ENCODE measurements around the gene PDGFRB.

PDGFRB gene

DNA sequence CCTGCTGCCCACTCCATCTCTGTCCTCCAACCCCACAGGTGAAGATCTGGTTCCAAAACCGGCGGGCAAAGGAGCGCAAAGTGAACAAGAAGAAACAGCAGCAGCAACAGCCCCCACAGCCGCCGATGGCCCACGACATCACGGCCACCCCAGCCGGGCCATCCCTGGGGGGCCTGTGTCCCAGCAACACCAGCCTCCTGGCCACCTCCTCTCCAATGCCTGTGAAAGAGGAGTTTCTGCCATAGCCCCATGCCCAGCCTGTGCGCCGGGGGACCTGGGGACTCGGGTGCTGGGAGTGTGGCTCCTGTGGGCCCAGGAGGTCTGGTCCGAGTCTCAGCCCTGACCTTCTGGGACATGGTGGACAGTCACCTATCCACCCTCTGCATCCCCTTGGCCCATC, 27.8 kb upstream of the PDGFRB start:
- H3K27me3 ChIP-seq (ENCODE audit: control insufficient read depth in 5 of 5, insufficient read depth in 4 of 5, low read length in 5 of 5) = peaks cover 0 to 8% (median 3%) of the 10 kb centered on the region in 5 donors
- H3K9me3 ChIP-seq (ENCODE audit: control insufficient read depth in 5 of 5, low read length in 5 of 5) = no peaks in the 10 kb centered on the region
- no peak overlapping the region for H3K4me3 ChIP-seq (ENCODE audit: low read depth in 1 of 5, low read length in 5 of 5)
- no peaks in the 10 kb centered on the region for H3K36me3 ChIP-seq (ENCODE audit: control insufficient read depth in 5 of 5, insufficient read depth in 5 of 5, low read length in 5 of 5)
- H3K4me1 ChIP-seq (ENCODE audit: control insufficient read depth in 5 of 5, insufficient read depth in 5 of 5, low read length in 5 of 5) = peaks cover 5 to 31% (median 26%) of the 10 kb centered on the region in 5 donors
- H3K9ac ChIP-seq (ENCODE audit: low read length in 5 of 5) = no peak overlapping the region
- H3K27ac ChIP-seq (ENCODE audit: low read depth, low read length) = no peak overlapping the region

DNA sequence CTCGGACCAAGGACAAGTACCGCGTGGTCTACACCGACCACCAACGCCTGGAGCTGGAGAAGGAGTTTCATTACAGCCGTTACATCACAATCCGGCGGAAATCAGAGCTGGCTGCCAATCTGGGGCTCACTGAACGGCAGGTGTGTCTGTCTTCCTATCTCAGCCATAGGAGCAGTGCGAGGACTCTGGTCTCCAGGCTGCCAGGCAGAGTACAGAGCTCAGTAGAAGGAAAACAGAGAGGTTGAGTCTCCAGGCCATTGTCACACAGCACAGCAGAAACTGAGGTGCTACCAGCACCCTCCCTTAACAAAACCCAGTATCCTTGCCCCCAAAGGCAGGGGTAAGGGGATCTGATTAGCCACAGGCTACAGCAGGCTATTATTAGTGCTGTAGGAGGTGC, 27.1 kb upstream of the PDGFRB start:
- Histone ChIP-seq H3K27ac (ENCODE audit: low read depth, low read length) (no peak overlapping the region), H3K4me3 (ENCODE audit: low read depth in 1 of 5, low read length in 5 of 5) (no peak overlapping the region), H3K9me3 (ENCODE audit: control insufficient read depth in 5 of 5, low read length in 5 of 5) (no peaks in the 10 kb centered on the region), H3K27me3 (ENCODE audit: control insufficient read depth in 5 of 5, insufficient read depth in 4 of 5, low read length in 5 of 5) (peaks cover 0 to 2% (median 0%) of the 10 kb centered on the region in 5 donors), H3K9ac (ENCODE audit: low read length in 5 of 5) (no peak overlapping the region), H3K4me1 (ENCODE audit: control insufficient read depth in 5 of 5, insufficient read depth in 5 of 5, low read length in 5 of 5) (peaks cover 5 to 31% (median 26%) of the 10 kb centered on the region in 5 donors), H3K36me3 (ENCODE audit: control insufficient read depth in 5 of 5, insufficient read depth in 5 of 5, low read length in 5 of 5) (no peaks in the 10 kb centered on the region)

DNA sequence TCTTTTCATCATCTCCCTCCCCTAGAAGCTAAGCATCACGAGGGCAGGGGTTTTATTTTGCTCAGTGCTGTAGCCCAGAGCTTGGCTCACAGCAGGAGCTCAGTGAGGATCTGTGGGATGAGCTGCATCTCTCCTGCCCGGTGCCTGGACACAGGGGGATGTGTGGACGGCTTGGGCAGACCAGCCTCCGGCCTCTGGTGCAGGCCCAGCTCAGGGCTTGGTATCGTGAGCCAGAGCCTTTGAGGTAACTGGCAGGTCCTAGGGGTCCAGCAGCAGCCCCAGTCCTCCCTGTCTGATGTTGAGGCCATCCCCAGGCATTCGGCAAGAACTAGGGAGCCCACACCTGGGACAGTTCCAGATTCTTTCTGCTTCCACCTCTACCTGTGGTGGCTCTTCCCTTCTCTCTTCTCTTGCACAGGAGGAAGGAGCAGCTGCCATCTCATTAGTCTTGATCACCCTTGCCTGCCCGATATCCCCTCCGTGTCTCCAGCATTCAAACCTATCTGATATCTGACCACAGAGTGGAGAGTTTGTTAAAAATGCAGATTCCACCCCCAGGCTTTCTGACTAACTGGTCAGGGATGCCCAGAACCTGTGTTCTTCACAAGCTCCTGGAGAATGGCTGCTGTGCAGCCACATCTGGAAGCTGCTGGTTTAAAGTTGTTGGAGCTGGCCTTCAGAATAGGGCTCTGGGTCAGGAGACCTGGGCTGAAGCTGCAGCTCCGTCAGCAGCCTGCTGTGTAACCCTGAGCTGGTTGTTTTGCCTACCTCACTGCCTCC, 26.3 kb upstream of the PDGFRB start:
- H3K27me3 ChIP-seq (ENCODE audit: control insufficient read depth in 5 of 5, insufficient read depth in 4 of 5, low read length in 5 of 5) = peaks cover 0 to 2% (median 0%) of the 10 kb centered on the region in 5 donors
- no peak overlapping the region for H3K27ac ChIP-seq (ENCODE audit: low read depth, low read length)
- no peak overlapping the region for H3K4me3 ChIP-seq (ENCODE audit: low read depth in 1 of 5, low read length in 5 of 5)
- H3K9me3 ChIP-seq (ENCODE audit: control insufficient read depth in 5 of 5, low read length in 5 of 5) = no peaks in the 10 kb centered on the region
- H3K9ac ChIP-seq (ENCODE audit: low read length in 5 of 5) = no peak overlapping the region
- H3K4me1 ChIP-seq (ENCODE audit: control insufficient read depth in 5 of 5, insufficient read depth in 5 of 5, low read length in 5 of 5) = peaks cover 5 to 31% (median 27%) of the 10 kb centered on the region in 5 donors
- H3K36me3 ChIP-seq (ENCODE audit: control insufficient read depth in 5 of 5, insufficient read depth in 5 of 5, low read length in 5 of 5) = no peaks in the 10 kb centered on the region

DNA sequence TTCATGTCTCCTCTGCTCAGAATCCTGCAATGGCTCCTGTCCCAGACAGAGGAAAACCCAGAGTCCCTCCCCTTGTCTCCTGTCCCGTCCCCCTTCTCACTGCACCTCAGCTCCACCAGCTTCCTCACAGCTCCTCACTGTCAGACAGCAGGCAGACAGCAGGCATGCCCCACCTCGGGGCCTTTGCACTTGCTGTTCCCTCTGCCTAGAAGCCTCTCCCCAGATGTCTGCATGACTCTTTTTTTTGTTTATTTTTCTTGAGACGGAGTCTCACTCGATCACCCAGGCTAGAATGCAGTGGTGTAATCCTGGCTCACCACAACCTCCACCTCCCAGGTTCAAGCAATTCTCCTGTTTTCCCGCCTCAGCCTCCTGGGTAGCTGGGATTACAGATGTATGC, 25.4 kb upstream of the PDGFRB start:
- H3K4me1 ChIP-seq (ENCODE audit: control insufficient read depth in 5 of 5, insufficient read depth in 5 of 5, low read length in 5 of 5) = peaks cover 5 to 32% (median 27%) of the 10 kb centered on the region in 5 donors
- H3K9ac ChIP-seq (ENCODE audit: low read length in 5 of 5) = peak overlapping the region in 1 of 5 donors; percentile 31
- peak overlapping the region; percentile 60 for H3K27ac ChIP-seq (ENCODE audit: low read depth, low read length)
- no peaks in the 10 kb centered on the region for H3K9me3 ChIP-seq (ENCODE audit: control insufficient read depth in 5 of 5, low read length in 5 of 5)
- H3K36me3 ChIP-seq (ENCODE audit: control insufficient read depth in 5 of 5, insufficient read depth in 5 of 5, low read length in 5 of 5) = no peaks in the 10 kb centered on the region
- no peak overlapping the region for H3K4me3 ChIP-seq (ENCODE audit: low read depth in 1 of 5, low read length in 5 of 5)
- peaks cover 0 to 2% (median 0%) of the 10 kb centered on the region in 5 donors for H3K27me3 ChIP-seq (ENCODE audit: control insufficient read depth in 5 of 5, insufficient read depth in 4 of 5, low read length in 5 of 5)

DNA sequence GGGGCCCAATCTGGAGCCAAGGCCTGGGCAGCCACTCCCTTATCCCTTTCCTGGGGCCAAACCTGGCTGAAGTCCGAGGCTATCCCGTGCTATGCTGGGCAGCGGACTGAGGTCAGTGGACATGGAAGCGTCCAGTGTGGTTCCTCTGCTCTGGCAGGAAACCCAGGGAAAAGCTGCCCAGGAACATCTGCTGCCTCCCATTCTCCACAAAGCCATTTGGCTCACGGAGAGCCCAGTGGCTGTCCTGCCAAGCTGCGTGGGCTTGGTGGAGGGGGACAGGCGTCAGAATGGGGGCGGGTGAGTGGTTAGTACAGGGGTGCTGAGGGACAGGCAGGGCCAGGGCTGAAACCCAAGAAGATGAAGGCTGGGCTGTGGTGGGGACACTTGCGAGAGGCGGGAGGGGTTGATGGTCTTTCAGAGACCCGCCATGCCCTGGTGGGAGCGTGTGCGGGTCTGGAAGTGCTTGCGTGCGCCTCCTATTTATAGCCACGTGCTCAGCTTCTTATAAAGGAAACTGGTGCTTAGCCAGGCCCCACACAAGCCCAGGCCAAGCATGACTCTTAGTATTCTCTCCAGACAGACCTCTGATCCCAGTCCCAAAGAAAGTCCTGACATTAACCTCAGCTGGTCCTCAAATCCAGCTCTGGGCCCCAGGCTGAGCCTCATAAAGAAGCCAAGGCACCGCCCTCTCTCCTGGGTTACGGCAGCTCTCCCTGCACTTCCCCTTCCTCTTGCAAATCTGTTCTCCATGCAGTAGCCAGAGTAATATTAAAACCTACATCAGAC, 24.8 kb upstream of the PDGFRB start:
- no peak overlapping the region for H3K4me3 ChIP-seq (ENCODE audit: low read depth in 1 of 5, low read length in 5 of 5)
- H3K36me3 ChIP-seq (ENCODE audit: control insufficient read depth in 5 of 5, insufficient read depth in 5 of 5, low read length in 5 of 5) = no peaks in the 10 kb centered on the region
- H3K27me3 ChIP-seq (ENCODE audit: control insufficient read depth in 5 of 5, insufficient read depth in 4 of 5, low read length in 5 of 5) = peaks cover 0 to 2% (median 0%) of the 10 kb centered on the region in 5 donors
- peak overlapping the region; percentile 60 for H3K27ac ChIP-seq (ENCODE audit: low read depth, low read length)
- H3K9me3 ChIP-seq (ENCODE audit: control insufficient read depth in 5 of 5, low read length in 5 of 5) = no peaks in the 10 kb centered on the region
- peak overlapping the region in 1 of 5 donors; percentile 31 for H3K9ac ChIP-seq (ENCODE audit: low read length in 5 of 5)
- peaks cover 5 to 32% (median 27%) of the 10 kb centered on the region in 5 donors for H3K4me1 ChIP-seq (ENCODE audit: control insufficient read depth in 5 of 5, insufficient read depth in 5 of 5, low read length in 5 of 5)

DNA sequence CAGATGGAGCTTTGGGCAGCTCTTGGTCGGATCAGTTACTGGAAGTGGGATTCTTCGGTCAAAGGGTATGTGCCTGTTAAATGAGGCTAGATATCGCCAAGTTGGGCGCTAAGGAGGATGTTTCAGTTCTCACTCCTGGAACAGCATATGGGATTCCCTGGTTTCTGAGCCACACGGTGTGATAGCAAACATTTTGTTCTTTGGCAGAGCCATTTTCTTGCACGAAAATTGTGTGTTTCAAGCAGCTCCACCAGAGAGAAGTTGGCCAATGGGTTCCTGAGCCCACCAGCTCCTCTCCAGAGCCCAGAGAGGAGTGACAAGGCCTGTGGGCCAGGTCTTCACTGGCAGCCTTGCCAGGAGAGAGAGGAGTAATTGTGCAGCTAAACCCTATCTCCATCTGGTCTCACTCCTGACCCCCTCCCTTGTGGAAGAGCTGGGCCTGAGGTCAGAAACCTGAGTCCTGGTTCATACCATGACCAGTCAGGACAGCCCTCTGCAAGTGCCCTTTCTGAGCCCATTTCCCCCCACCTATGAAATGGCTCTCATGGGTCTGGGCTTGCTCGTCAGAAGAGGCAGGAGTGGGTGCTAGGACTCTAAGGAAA, 23.5 kb upstream of the PDGFRB start:
- Histone ChIP-seq H3K27me3 (ENCODE audit: control insufficient read depth in 5 of 5, insufficient read depth in 4 of 5, low read length in 5 of 5) (peaks cover 0 to 2% (median 0%) of the 10 kb centered on the region in 5 donors), H3K9me3 (ENCODE audit: control insufficient read depth in 5 of 5, low read length in 5 of 5) (no peaks in the 10 kb centered on the region), H3K4me3 (ENCODE audit: low read depth in 1 of 5, low read length in 5 of 5) (no peak overlapping the region), H3K9ac (ENCODE audit: low read length in 5 of 5) (no peak overlapping the region), H3K4me1 (ENCODE audit: control insufficient read depth in 5 of 5, insufficient read depth in 5 of 5, low read length in 5 of 5) (peaks cover 5 to 32% (median 24%) of the 10 kb centered on the region in 5 donors), H3K27ac (ENCODE audit: low read depth, low read length) (peak overlapping the region; percentile 60), H3K36me3 (ENCODE audit: control insufficient read depth in 5 of 5, insufficient read depth in 5 of 5, low read length in 5 of 5) (no peaks in the 10 kb centered on the region)

DNA sequence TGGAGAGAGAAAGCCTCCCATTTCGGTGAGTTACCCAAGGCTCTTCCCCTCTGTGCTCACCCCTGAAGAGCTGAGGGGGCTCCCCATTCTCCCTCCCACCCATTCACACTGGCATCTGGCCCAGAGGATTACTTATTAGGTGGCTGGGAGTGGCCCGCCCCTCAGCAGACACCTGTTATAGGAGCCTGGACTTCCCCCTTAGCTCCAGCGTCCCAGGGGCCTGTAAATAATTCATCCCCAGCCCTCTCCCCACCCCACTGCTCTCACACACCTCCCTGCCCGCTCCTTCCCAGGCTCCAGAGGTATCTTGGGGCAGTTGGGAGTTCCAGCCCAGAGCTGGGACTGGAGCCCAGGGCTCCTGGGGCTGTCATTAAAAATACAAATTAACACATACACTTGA, 22.6 kb upstream of the PDGFRB start:
- Histone ChIP-seq H3K9me3 (ENCODE audit: control insufficient read depth in 5 of 5, low read length in 5 of 5) (no peaks in the 10 kb centered on the region), H3K27ac (ENCODE audit: low read depth, low read length) (no peak overlapping the region), H3K4me1 (ENCODE audit: control insufficient read depth in 5 of 5, insufficient read depth in 5 of 5, low read length in 5 of 5) (peaks cover 5 to 32% (median 24%) of the 10 kb centered on the region in 5 donors), H3K9ac (ENCODE audit: low read length in 5 of 5) (no peak overlapping the region), H3K36me3 (ENCODE audit: control insufficient read depth in 5 of 5, insufficient read depth in 5 of 5, low read length in 5 of 5) (no peaks in the 10 kb centered on the region), H3K4me3 (ENCODE audit: low read depth in 1 of 5, low read length in 5 of 5) (no peak overlapping the region), H3K27me3 (ENCODE audit: control insufficient read depth in 5 of 5, insufficient read depth in 4 of 5, low read length in 5 of 5) (peaks cover 0 to 3% (median 0%) of the 10 kb centered on the region in 5 donors)

DNA sequence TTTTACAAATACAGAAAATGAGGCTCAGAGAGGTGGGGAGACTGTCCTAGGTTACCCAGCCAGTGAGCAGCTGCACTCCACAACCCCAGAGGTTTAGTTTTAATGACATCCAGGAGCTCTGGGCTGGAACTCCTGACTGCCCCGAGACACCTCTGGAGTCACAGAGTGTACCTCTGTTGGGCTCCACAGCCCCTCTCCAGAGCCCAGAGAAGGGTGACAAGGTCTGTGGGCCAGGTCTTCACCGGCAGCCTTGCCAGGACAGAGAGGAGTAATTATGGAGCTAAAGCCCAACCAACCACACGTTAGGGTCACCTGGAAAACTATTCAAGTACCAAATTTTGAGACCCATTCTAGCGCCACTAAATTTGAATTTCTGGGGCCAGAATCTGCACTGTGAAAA, 22.1 kb upstream of the PDGFRB start:
- no peak overlapping the region for H3K27ac ChIP-seq (ENCODE audit: low read depth, low read length)
- H3K36me3 ChIP-seq (ENCODE audit: control insufficient read depth in 5 of 5, insufficient read depth in 5 of 5, low read length in 5 of 5) = no peaks in the 10 kb centered on the region
- H3K4me1 ChIP-seq (ENCODE audit: control insufficient read depth in 5 of 5, insufficient read depth in 5 of 5, low read length in 5 of 5) = peaks cover 5 to 32% (median 24%) of the 10 kb centered on the region in 5 donors
- no peaks in the 10 kb centered on the region for H3K9me3 ChIP-seq (ENCODE audit: control insufficient read depth in 5 of 5, low read length in 5 of 5)
- H3K9ac ChIP-seq (ENCODE audit: low read length in 5 of 5) = no peak overlapping the region
- H3K27me3 ChIP-seq (ENCODE audit: control insufficient read depth in 5 of 5, insufficient read depth in 4 of 5, low read length in 5 of 5) = peaks cover 0 to 3% (median 2%) of the 10 kb centered on the region in 5 donors
- H3K4me3 ChIP-seq (ENCODE audit: low read depth in 1 of 5, low read length in 5 of 5) = no peak overlapping the region

DNA sequence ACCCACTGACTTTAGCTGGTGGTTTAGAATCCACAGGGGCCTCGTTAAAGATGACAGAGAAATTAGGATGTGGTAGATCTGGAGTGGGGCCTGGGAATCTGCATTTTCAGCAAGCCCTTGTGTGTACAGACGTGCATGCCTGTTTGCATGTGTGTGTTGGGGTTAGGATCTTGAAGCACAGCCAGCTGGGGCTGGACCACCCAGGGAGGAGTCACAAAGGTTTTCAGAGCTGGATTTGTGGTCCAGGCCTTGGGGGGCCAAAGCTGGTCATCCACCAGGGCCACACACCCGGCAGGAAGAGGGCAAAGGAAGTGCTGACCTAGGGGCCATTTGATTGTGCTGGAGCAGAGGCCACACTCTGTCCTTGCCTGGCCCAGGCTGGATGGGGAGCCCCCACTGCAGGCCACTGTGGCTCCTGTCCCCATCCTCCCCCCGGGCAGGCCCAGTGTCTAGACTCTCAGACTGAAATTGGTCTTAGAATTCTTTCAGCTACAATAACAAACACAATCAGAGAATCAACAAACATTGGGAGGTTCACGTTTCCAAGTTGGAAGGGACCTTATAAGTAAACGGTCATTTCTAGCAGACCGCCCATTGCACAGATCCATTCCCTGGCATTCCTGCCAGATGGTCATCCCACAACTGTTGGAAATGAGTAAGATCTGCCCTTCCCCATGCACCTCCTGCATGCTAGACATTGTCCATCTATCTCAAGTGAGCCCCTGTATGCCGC, 21.3 kb upstream of the PDGFRB start:
- H3K4me3 ChIP-seq (ENCODE audit: low read depth in 1 of 5, low read length in 5 of 5) = no peak overlapping the region
- no peaks in the 10 kb centered on the region for H3K36me3 ChIP-seq (ENCODE audit: control insufficient read depth in 5 of 5, insufficient read depth in 5 of 5, low read length in 5 of 5)
- H3K4me1 ChIP-seq (ENCODE audit: control insufficient read depth in 5 of 5, insufficient read depth in 5 of 5, low read length in 5 of 5) = peaks cover 5 to 32% (median 24%) of the 10 kb centered on the region in 5 donors
- H3K9me3 ChIP-seq (ENCODE audit: control insufficient read depth in 5 of 5, low read length in 5 of 5) = no peaks in the 10 kb centered on the region
- H3K27ac ChIP-seq (ENCODE audit: low read depth, low read length) = no peak overlapping the region
- H3K9ac ChIP-seq (ENCODE audit: low read length in 5 of 5) = no peak overlapping the region
- H3K27me3 ChIP-seq (ENCODE audit: control insufficient read depth in 5 of 5, insufficient read depth in 4 of 5, low read length in 5 of 5) = peaks cover 0 to 6% (median 3%) of the 10 kb centered on the region in 5 donors
